CD4-positive, alpha-beta T cell treated with Interleukin-10 for 1 hour (primary cell): ENCODE results near the gene ST6GALNAC1.

Experiments used
- DNase-seq: peaks from one replicate; pipeline ENCODE4 v3.0.0-alpha.2; 2020

Gene ST6GALNAC1

DNA sequence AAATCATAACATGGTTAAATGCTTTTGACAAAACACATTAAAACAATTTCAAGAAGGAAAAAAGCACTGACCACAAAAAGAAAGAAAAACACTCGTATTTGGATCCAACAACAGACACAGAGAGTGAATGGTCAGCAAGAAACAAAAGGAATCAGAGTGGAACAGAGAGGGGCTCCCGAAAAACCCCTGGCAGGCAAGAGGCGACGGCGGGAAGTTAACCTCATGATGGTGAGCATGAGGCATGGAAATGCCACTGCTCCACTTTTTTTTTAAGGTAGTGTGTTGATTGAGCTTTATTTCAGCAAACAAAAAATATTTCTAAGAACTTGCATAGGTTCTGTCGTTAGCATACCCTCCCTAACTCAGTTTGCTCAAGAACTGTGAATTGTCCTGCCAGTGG lies 32.1 kb upstream of the ST6GALNAC1 start:
- no peak for DNase-seq

DNA sequence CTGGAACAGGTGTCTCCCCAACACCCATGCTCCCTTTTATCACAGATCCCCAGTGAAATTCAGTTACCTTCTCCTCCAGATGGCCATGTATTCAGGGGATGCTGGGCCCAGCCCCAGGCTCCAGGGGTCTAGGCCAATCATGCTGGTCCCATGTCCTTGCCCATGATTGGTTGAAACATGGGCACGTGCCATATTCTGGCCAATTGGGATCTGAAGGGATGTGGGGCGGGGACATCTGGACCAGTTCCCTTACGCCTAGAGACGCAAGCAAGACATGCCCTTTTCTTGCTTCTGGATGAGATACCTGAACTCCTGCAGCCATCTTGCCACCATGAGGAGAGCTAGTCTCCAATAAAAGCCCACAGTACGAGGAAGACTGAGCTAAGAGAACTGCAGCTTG lies 31.0 kb upstream of the ST6GALNAC1 start:
- DNase-seq, result no peak

DNA sequence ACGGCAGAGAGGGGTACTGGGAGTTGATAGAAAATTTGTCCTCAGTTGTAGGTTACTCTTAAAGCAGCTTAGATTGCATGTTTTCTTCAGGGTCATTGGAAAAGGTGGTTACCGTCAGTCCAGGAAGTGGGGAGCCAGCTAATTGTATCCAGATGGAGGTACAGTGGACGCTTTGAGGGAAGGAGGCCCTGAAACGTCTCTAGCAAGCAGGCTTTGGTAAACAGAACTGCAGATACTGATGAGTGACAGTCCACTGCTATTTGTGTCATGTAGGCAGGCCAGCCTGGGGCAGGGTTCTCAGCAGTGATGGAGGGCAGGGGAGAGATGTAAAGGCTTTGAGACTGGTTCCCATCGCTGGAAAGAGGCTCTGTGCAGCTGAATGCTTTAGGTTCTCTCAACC lies 30.2 kb upstream of the ST6GALNAC1 start:
- DNase-seq, result no peak

DNA sequence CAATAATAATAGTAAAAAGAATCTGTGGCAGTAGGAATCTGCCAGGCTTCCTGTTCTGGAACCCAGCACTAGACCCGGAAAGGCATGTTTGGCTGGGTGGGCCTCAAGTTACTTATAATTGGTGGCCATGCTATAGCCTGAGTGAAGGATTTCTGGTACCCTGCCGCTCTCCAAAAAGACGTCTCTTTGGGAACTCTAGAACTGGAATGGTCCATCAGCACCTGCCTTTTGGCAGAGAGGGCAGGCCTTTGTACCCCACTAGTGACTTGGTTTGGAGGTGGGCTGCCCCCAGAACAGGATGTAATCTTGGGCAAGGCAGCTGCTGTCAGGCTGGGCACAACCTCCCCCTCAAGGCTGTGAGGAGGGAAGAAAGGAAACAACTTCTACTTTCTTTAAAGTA lies 29.3 kb upstream of the ST6GALNAC1 start:
- no peak for DNase-seq

DNA sequence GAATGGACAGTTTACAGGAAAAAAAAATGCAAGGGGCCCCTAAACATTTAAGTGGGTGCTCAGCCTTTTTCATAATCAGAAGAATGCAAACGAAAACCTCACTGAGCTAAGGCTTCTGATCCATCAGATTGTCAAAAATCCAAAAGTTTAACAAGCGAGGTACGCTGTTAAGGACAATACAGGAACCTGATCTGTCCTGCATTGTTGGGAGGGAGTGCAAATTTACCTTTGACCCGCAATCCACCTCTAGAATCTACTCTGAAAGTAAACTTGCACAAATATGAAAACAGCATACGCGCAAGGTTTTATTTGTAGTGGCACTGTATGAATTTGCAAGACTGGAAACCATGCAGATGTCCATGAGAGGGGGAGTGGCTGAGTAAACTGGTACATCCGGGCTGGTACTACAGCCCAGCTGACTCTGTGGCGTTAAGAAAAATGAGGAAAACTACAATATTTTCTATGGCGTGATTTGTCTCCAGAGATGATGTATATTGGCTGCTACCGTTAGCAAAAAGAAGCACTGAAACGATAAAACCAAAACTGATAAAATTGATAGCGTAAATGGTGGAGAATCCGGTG lies 28.8 kb upstream of the ST6GALNAC1 start:
- DNase-seq, result no peak

DNA sequence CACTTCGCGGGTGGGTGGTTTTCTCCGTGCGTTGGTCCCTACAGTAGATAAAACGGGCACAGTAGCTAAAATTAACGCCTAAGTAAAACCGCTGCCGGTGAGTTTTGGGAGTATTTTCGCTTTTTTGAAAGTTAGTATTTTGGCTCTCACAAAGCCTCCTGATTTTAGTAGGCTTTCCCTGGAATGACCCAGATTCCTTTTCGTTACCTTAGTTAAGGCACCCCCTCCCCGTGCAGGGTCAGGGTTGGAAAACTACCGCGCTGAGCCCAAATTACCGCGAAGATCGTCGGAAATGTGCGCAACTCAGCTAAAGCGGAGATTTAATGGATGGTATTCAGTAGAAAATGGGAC lies 28.3 kb upstream of the ST6GALNAC1 start:
- no peak for DNase-seq

DNA sequence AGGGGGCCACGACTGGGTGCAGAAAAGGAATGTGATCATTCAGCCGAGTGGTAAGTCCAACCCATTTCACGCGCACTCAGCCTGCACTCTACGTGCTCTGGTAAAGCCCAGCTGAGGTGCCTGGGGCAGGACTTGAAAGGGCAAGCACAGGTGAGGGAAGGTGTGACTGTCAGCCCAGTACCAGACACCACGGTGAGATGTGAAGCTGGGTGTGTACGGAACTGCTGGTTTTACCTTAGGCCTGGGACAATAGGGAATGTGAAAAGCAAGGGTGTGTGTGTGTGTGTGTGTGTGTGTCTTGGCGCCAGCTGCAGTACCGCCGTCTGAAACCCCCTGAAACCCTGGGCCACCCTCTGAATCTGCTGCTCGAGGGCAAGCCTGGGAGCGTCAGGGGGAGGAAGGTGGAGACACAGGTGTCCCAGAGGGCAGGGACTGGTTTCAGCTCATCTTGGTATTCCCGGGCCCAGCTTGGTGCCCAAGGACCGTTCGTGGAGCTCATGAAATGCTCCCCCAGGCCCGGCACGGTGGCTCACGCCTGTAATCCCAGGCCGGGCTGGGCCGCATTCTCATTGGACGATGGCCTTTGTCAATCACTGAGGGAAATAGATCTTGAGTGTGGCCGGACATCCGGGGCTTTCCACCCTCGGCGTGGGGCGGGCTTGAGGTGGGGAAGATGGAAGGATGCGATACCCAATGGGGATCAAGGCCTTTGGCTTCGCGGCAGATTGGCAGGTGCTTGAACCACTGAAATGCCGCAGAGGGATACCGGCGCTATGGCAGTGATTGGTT lies 27.8 kb upstream of the ST6GALNAC1 start:
- peak; percentile 100 for DNase-seq

DNA sequence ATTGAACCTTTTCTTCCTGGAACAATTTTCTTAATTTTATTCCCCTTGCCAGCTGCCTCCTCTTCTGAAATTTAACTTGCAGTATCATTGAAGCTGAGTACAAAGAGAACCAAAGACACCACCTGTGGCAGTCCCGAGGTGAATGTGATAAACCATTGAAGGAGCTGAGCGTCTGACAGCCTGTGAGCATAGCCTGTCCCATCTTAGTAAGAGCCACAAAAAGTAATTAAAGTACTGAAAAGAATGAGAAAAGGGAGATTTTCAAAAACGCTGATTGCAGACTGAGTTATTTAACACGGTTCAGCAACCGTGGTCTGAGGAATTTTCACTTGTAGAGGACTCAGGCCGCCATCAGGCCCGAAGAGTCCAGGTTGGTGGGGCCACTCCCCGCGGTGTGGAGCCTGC lies 27.2 kb upstream of the ST6GALNAC1 start:
- DNase-seq, result no peak

DNA sequence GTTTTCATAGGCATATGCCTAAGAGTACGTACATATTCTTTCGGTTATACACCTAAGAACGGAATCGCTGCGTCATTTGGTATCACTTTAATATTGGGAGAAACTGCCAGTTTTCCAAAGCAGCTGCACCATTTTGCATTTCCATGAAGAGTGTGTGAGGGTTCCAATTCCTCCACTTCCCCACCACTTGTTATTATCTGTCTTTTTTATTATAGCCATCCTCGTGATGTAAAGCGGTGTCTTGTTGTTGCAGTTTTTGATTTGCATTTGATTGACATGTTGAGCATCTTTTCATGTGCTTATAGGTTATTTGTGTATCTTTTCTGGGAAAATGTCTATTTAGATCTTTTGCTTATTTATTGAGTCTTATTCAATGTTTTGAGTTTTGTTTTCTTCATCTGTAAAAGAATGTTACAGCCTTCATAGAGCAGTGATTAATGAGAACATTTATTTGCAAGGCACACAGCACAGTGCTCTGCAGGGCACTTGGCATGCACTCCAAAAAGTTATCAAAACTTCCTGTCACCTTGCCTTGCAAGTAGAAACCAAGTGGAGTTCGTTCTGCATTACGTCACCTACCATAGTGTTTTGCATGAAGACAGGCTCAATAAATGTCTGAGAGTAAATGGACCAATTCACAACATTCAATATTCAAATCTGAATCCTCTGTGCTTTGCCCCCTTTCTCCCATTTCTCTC lies 26.6 kb upstream of the ST6GALNAC1 start:
- peak; percentile 20 for DNase-seq

DNA sequence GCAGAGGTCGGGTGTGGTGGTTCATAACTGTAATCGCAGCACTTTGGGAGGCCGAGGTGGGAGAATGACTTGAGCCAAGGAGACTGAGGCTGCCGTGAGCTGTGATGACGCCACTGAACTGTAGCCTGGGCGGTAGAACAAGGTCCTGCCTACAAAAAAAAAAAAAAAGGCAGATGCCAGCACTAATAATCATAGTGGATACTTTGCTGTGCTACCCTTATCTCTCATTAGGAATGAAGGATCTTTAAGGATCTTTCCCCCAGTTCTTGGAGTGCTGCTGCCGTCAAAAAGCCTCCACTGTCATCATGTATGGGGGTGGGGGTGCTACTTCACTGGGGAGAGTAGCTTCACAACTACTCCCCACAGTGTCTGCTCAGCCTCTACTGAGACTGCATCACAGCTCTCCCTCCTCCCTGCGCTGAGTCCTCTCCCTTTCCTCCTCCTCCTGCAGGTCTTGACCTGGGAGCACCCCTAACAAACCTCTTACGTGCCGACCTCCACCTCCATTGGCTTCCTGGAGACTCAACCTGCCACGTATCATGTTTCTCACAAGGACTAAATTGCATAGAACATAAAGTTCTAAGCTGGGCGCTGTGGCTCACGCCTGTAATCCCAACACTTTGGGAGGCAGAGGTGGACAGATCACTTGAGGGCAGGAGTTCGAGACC lies 24.4 kb upstream of the ST6GALNAC1 start:
- no peak for DNase-seq

DNA sequence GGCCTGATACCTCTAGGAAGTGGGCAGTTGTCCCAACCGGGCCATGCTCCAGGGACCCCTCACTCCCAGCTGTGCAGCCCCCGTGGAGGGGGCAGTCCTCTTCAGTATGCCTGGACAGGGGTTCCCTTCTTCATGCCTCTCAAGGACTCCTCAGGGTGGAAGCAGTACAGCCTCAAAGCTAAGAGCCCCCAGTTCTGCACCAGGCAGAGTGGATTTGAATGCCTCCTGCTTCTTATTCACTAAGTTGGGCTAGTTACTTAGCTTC lies 23.9 kb upstream of the ST6GALNAC1 start:
- no peak for DNase-seq

DNA sequence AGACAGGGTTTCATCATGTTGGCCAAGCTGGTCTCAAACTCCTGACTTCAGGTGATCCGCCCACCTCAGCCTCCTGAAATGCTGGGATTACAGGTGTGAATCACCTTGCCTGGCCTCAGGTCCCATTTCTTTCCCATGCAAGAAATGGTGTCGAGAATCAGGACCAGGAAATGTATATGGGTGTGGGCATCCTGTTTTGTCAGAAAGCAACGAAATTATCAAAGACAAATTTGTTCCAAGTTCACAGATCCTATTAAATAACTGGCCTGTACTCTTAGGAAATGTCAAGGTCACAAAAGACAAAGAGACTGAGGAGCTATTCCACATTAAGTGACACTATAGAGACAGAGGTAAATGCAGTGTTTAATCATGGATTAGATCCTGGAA lies 17.1 kb upstream of the ST6GALNAC1 start:
- DNase-seq, result no peak

DNA sequence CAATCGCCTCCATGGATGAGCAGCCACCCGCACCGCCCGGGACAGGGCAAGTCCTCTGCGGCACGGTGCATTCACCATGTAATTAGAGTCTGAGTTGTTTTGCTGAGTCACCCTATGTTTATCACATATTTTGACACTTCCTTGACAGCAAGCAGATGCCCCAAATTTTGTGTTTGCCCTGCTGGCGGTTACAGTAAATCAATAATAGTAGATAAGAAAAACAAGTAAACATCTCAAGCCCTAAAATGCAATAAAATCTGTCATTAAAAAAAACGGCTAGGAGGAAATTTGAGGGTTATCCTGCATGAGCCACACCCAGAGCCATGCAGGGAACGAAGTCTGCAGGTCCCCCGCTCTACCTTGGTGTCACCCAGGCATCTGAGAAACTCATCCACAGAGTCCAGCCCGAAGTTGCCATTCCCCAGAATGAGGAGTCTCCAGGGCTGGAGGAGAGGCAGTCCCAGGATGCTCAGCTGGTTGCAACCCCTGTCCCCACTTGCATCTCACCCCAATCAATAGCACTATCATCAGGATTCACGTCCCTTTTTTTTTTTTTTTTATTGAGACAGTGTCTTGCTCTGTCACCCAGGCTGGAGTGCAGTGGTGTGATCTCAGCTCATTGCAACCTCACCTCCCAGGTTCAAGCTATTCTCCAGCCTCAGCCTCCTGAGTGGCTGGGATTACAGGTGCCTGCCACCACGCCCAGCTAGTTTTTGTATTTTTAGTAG lies 16.5 kb upstream of the ST6GALNAC1 start:
- peak; percentile 38 for DNase-seq

DNA sequence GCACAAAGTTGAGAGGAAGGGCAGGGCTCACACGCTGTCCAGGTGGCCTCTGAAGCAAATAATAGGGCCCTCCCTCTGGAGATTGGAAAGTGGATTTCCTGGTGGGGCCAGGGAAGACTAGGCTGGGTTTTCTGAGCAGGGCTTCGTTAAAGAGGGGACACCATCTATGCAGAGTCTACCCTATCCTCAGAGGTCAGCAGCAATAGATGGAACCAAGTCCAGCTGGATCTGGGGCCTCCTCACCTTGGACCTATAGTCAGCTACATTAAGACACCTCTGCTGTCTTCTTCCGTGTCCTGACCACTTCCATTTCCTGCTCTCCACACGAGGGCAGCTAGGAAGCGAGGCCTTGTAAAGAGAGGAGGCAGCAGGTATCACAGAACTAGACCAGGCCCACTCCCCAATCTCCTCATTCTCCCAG lies 14.7 kb upstream of the ST6GALNAC1 start:
- no peak for DNase-seq

DNA sequence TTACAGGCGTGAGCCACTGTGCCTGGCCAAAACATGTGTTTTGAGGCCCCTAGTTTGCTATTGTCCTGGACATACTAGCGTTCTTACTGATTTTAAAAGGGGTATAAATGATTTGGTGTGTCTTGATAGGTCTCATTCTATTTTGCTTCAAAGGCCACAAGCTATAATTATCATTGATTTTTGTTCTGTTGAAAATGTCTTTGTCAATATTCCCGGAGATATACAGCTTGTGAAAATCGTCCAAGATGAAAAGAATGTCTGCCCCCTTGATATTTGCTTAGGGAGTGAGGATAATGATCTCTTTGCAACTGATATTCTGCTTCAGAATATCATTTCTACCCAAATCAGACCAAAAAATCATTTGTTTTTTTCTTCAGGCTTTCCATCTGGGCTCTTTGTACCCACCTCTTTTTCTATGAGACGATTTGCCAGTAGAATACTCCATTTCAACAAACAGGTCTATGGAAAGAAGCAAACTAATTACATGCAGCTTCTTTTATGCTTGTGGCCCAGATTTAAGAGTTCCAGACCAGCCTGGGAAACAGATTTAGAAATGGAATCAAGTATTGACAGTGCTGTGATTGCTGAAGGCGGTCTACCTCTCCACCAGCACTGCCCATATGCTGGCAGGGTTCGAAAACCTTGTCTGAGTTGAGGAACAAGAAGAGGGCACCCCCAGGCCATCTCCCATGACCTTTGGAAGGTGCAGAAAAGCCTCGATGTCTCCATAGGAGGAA lies 14.1 kb upstream of the ST6GALNAC1 start:
- no peak for DNase-seq

DNA sequence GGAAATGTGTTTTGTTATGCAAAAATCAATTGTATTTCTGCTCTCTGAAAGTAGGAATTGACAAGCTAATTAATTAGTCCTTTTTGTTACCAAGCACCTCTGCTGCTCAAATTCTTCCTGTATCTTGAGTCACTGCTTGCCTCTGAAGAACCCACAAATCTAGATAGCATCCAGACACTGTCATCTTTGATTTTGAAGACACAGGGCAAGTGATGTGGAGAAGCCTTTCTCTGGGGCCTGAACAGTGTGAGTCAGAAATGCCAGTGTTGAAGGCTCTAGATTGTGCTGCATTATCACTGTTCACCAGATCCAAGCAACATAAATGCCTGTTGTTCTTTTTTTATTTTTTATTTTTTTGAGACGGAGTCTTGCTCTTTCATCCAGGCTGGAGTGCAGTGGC lies 10.9 kb upstream of the ST6GALNAC1 start:
- DNase-seq, result no peak

DNA sequence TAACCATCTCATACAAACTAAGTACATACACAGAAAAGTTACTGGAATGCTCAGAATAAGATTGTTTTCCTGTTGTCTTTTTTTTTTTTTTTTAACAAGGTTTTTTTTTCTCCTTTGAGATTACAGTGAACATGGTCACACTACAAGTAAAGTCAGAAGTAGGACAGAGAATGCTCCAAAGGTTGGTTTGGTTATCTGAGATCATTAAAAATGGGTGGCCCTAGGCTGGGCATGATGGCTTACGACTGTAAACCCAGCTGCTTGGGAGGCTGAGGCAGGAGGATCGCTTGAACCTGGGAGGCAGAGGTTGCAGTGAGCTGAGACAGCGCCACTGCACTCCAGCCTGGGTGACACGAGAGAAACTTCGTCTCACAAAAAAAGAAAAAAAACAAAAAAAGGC lies 6.9 kb upstream of the ST6GALNAC1 start:
- no peak for DNase-seq

DNA sequence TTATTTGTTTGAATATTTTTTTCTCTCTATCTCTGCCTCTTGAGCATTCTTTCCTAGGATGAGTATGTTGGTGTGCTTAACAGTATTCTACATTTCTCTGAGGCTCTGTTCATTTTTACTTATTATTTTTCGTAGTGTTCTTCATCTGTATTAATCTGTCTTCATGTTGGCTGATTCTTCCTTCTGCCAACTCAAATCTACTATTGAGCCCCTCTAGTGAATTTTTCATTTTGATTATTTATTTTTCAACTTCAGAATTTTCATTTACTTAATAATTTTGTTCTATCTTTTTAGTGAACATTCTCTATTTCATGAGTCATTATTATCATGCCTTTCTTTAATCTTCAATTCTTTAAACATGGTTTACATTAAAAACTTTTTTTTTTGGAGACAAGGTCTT lies 3.2 kb upstream of the ST6GALNAC1 start:
- DNase-seq, result no peak

DNA sequence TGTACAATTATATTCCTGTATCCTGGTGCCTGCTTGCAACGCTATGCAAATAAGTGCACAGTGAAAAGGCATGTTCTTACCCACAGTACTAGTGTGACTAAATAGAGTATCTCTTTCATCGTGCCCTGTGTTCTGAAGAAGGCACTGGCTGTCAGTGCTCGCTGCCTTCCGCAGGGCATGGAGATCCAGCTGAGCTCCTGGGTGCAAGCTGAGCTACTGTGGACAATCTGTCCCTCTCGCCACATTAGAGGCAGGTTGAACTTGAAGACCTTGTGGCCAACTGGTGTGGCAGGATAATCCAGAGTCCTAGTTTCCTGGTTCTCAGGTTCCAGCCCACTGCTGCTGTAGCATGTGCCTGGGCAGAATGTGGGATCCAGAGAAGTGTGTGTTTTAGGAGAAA lies 1.9 kb upstream of the ST6GALNAC1 start:
- no peak for DNase-seq

DNA sequence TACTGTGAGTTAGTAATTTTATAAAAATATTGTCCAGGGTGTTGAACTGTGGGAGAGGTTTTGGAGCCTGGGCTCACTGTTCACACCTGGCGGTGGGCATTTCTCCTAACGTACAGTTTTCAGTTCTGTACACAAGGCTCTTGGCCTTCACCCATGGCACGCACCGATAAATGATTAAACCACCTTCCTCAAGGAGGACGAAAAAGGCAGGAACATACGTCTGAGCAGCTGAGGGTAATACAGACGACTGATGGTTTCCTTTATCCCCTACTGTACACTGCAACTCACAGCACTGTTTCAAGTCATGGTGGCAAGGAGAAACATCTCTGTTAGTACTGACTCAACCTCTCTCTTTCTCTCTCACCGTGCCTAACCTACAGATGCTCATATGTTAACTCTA lies 1.4 kb upstream of the ST6GALNAC1 start:
- no peak for DNase-seq

DNA sequence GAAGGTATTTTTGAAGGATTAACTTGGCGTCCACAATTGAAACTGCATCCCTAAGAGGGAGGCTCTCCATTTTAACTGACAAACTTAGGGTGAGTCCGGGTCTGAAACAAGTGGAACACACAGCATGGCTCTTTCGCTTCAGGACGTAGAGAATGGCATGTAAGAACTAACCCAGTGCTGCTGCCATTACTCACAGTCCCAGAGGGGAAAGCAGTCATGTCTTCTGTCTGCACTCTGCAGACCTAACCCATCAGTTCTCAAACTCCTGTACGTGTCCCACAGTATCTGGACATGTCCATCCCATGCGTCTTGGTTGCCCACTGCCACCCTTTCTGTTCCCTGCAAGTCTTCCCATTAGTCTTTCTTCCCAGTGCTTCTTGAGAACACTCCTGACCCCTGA lies 563 bp downstream of the ST6GALNAC1 start:
- no peak for DNase-seq

DNA sequence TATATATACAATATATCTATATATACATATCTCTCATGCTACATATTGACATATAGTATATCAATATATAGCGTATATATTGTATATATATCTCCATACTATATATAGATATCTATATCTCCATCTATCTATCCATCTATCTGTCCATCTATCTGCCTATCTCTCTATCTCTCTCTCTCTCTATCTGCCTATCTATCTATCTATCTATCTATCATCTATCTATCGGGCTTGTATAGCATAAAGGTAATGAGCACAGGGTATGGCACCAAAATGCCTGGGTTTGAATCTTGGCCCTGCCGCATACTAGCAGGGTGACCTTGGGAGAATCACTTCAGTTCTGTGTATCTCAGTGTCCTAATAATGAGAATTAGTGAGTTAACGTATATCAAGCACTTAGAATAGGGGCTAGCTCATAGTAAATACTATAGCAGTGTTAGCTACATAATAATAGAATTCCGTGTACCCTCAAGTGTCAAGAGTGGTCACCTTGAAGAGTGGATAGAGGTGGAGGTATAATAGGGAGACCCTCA lies 1.5 kb downstream of the ST6GALNAC1 start:
- DNase-seq, result no peak
